H1 (cell line): ENCODE data around the gene C17orf114.
A peak's percentile ranks its signal among the peaks of the same experiment; 100 is the strongest.

Experiments
- CTCF ChIA-PET: fragments of 300-600 bp; sonication (Branson Sonifier 250); formaldehyde crosslinking; loops from one replicate; lab custom pipeline; 2021; ENCODE audit not compliant: partially characterized antibody; lab: Charles Lee
- POLR2A ChIA-PET: fragments of 300-600 bp; sonication (Branson Sonifier 250); formaldehyde crosslinking; loops from one replicate; lab custom pipeline; 2021; ENCODE audit warnings: inconsistent platforms; ENCODE audit not compliant: partially characterized antibody; lab: Charles Lee
- DNase-seq, 2 experiments: peaks; one replicate each; pipeline versions ENCODE4 v3.0.0 to v3.0.0-alpha.2; 2010 to 2022; ENCODE audit warnings: low spot score in 2 of 2, low read depth in 1 of 2, mixed read lengths in 1 of 2
- FAIRE-seq: peaks from 2 replicates; lab custom pipeline; 2011; peaks lifted over from hg19 to GRCh38; lab: Jason Lieb, UNC
- H2AFZ ChIP-seq: 2 replicates; pipeline ENCODE4 v1.8.1; 2012; ENCODE audit warnings: low read length, inconsistent platforms
- H2AK5ac ChIP-seq: 2 replicates; pipeline ENCODE4 v1.6.1; 2013; ENCODE audit warnings: low read depth, low read length
- H2BK120ac ChIP-seq: replicated peaks from 2 replicates; pipeline ENCODE3; 2013; ENCODE audit warnings: low read depth, low read length, inconsistent platforms
- H2BK12ac ChIP-seq: 2 replicates; pipeline ENCODE4 v1.6.1; 2013; ENCODE audit warnings: low read depth, low read length
- H2BK15ac ChIP-seq: 2 replicates; pipeline ENCODE4 v1.6.1; 2013; ENCODE audit warnings: low read length
- H2BK20ac ChIP-seq: 2 replicates; pipeline ENCODE4 v1.6.1; 2013; ENCODE audit warnings: low read length
- H2BK5ac ChIP-seq: 2 replicates; pipeline ENCODE4 v1.6.1; 2013; ENCODE audit warnings: low read depth, low read length
- H3K14ac ChIP-seq: 2 replicates; pipeline ENCODE4 v1.6.1; 2013; ENCODE audit warnings: inconsistent platforms; ENCODE audit not compliant: insufficient read length
- H3K18ac ChIP-seq: 2 replicates; pipeline ENCODE4 v1.6.1; 2013; ENCODE audit warnings: low read length; ENCODE audit errors: extremely low read depth
- H3K23ac ChIP-seq: 2 replicates; pipeline ENCODE4 v1.6.1; 2013; ENCODE audit warnings: inconsistent platforms; ENCODE audit not compliant: insufficient read length
- H3K23me2 ChIP-seq: 2 replicates; pipeline ENCODE4 v1.6.1; 2013; ENCODE audit warnings: low read depth, low read length
- H3K27ac ChIP-seq: 2 replicates; pipeline ENCODE4 v1.6.1; 2011; ENCODE audit warnings: low read depth, low read length, inconsistent platforms
- H3K27me3 ChIP-seq, 4 experiments: replicated peaks in 1 of 4; 1 replicate in 1 of 4; 2 replicates in 3 of 4; pipeline versions ENCODE4 v1.6.1 to v1.8.1; 2011 to 2013; ENCODE audit warnings: low read length in 3 of 4, mild to moderate bottlenecking in 3 of 4, inconsistent platforms in 2 of 4, mixed read lengths in 2 of 4, moderate library complexity in 1 of 4; ENCODE audit not compliant: control insufficient read depth in 3 of 4, insufficient read depth in 3 of 4; ENCODE audit errors: extremely low read depth in 1 of 4
- H3K36me3 ChIP-seq, 4 experiments: 2 replicates each; pipeline versions ENCODE4 v1.6.1 to v1.8.1; 2011 to 2013; ENCODE audit warnings: mild to moderate bottlenecking in 4 of 4, low read length in 3 of 4, moderate library complexity in 2 of 4, control low read depth in 1 of 4, inconsistent platforms in 1 of 4; ENCODE audit not compliant: insufficient read depth in 4 of 4, control insufficient read depth in 2 of 4
- H3K4ac ChIP-seq: replicated peaks from 2 replicates; pipeline ENCODE3; 2013; ENCODE audit warnings: low read length, low read depth, mixed read lengths, inconsistent platforms; ENCODE audit not compliant: insufficient read length
- H3K4me1 ChIP-seq, 4 experiments: replicated peaks in 1 of 4; 1 replicate in 1 of 4; 2 replicates in 3 of 4; pipeline versions ENCODE4 v1.6.1 to v1.8.1; 2011 to 2013; ENCODE audit warnings: low read length in 3 of 4, inconsistent platforms in 2 of 4, mixed read lengths in 1 of 4; ENCODE audit not compliant: insufficient read depth in 4 of 4, control insufficient read depth in 3 of 4
- H3K4me2 ChIP-seq, 2 experiments: 2 replicates each; pipeline versions ENCODE4 v1.6.1 to v1.8.1; 2011 to 2013; ENCODE audit warnings: low read depth in 2 of 2, low read length in 2 of 2, control low read depth in 1 of 2, inconsistent platforms in 1 of 2, mild to moderate bottlenecking in 1 of 2; ENCODE audit not compliant: insufficient read depth in 1 of 2
- H3K4me3 ChIP-seq, 4 experiments: fragments of 200-600, 300-600 bp in 1 of 4; sonication (generic), shearing (Covaris generic), sonication (Bioruptor Twin) in 1 of 4; 2 replicates each; pipeline versions ENCODE4 v1.5.1 to v1.8.1; 2011 to 2016; ENCODE audit warnings: low read length in 4 of 4, low read depth in 3 of 4, control low read depth in 2 of 4, inconsistent platforms in 2 of 4, mild to moderate bottlenecking in 2 of 4, mixed read lengths in 1 of 4, moderate library complexity in 1 of 4; ENCODE audit not compliant: insufficient read depth in 2 of 4; ENCODE audit errors: extremely low read depth in 1 of 4
- H3K56ac ChIP-seq: replicated peaks from 2 replicates; pipeline ENCODE3; 2013; ENCODE audit warnings: low read depth, mild to moderate bottlenecking, mixed read lengths, low read length, inconsistent platforms; ENCODE audit not compliant: insufficient read length
- H3K79me1 ChIP-seq: 2 replicates; pipeline ENCODE4 v1.6.1; 2013; ENCODE audit warnings: low read depth, low read length, control low read depth
- H3K79me2 ChIP-seq, 2 experiments: 2 replicates each; pipeline versions ENCODE4 v1.6.1 to v1.8.1; 2012 to 2013; ENCODE audit warnings: low read length in 2 of 2, mild to moderate bottlenecking in 2 of 2, inconsistent platforms in 1 of 2; ENCODE audit not compliant: insufficient read depth in 2 of 2, control insufficient read depth in 1 of 2
- H3K9ac ChIP-seq, 4 experiments: replicated peaks in 1 of 4; 1 replicate in 1 of 4; 2 replicates in 3 of 4; pipeline versions ENCODE4 v1.6.1 to v1.8.1; 2011 to 2013; ENCODE audit warnings: low read depth in 3 of 4, low read length in 3 of 4, control low read depth in 2 of 4, mild to moderate bottlenecking in 2 of 4, moderate library complexity in 2 of 4, inconsistent platforms in 1 of 4; ENCODE audit errors: extremely low read depth in 1 of 4
- H3K9me3 ChIP-seq, 2 experiments: 2 replicates each; pipeline versions ENCODE4 v1.6.1 to v1.8.1; 2012 to 2013; ENCODE audit warnings: mild to moderate bottlenecking in 2 of 2, moderate library complexity in 2 of 2, control low read depth in 1 of 2, inconsistent platforms in 1 of 2, low read depth in 1 of 2, low read length in 1 of 2, mixed read lengths in 1 of 2; ENCODE audit not compliant: insufficient read depth in 2 of 2
- H4K20me1 ChIP-seq, 2 experiments: replicated peaks in 1 of 2; 2 replicates each; pipeline versions ENCODE3 to v1.8.1; 2011 to 2013; ENCODE audit warnings: inconsistent platforms in 2 of 2, low read length in 2 of 2, mild to moderate bottlenecking in 1 of 2; ENCODE audit not compliant: insufficient read depth in 2 of 2, control insufficient read depth in 1 of 2
- H4K5ac ChIP-seq: 2 replicates; pipeline ENCODE4 v1.6.1; 2013; ENCODE audit warnings: low read length, low read depth, mixed read lengths, inconsistent platforms; ENCODE audit not compliant: insufficient read length
- H4K8ac ChIP-seq: 2 replicates; pipeline ENCODE4 v1.8.0; 2013; ENCODE audit warnings: mild to moderate bottlenecking, moderate library complexity, low read length, inconsistent platforms; ENCODE audit not compliant: insufficient read depth; ENCODE audit errors: extremely low read depth
- H4K91ac ChIP-seq: replicated peaks from 2 replicates; pipeline ENCODE3; 2013; ENCODE audit warnings: low read length, mixed read lengths, inconsistent platforms; ENCODE audit not compliant: insufficient read length
- CTCF ChIP-seq, 3 experiments: IDR thresholded peaks; 1 replicate in 2 of 3; 2 replicates in 1 of 3; pipeline versions ENCODE4 v1.5.1 to v1.6.1; 2011; ENCODE audit warnings: low read length in 3 of 3, mild to moderate bottlenecking in 3 of 3, inconsistent platforms in 2 of 3, low read depth in 1 of 3, moderate library complexity in 1 of 3; ENCODE audit not compliant: insufficient read depth in 1 of 3; ENCODE audit errors: control extremely low read depth in 1 of 3
- EGR1 ChIP-seq: IDR thresholded peaks from 2 replicates; pipeline ENCODE4 v1.6.1; 2011; ENCODE audit warnings: low read depth, low read length, borderline replicate concordance
- GTF2F1 ChIP-seq: IDR thresholded peaks from 2 replicates; pipeline ENCODE4 v1.6.1; 2012; ENCODE audit warnings: low read depth, low read length, improper control_type of control experiment, borderline replicate concordance
- HDAC6 ChIP-seq: IDR thresholded peaks from one replicate; pipeline ENCODE4 v1.7.1; 2012; ENCODE audit warnings: low read depth, mild to moderate bottlenecking, inconsistent platforms, low read length, moderate library complexity
- JUN ChIP-seq: IDR thresholded peaks from 2 replicates; pipeline ENCODE4 v1.6.1; 2011; ENCODE audit warnings: low read depth, mild to moderate bottlenecking, improper control_type of control experiment, low read length
- RAD21 ChIP-seq, 2 experiments: IDR thresholded peaks in 1 of 2; conservative IDR thresholded peaks in 1 of 2; 2 replicates each; pipeline ENCODE4 v1.6.1; 2011; ENCODE audit warnings: low read depth in 2 of 2, low read length in 2 of 2, improper control_type of control experiment in 1 of 2, inconsistent platforms in 1 of 2, mild to moderate bottlenecking in 1 of 2, moderate library complexity in 1 of 2
- SIN3A ChIP-seq, 2 experiments: IDR thresholded peaks in 1 of 2; conservative IDR thresholded peaks in 1 of 2; 2 replicates each; pipeline ENCODE4 v1.6.1; 2011 to 2012; ENCODE audit warnings: low read length in 2 of 2, improper control_type of control experiment in 1 of 2, low read depth in 1 of 2, mild to moderate bottlenecking in 1 of 2
- SP1 ChIP-seq: IDR thresholded peaks from 2 replicates; pipeline ENCODE4 v1.6.1; 2011; ENCODE audit warnings: low read depth, low read length
- SP4 ChIP-seq: IDR thresholded peaks from 2 replicates; pipeline ENCODE4 v1.6.1; 2012; ENCODE audit warnings: low read length, inconsistent platforms
- TEAD4 ChIP-seq: IDR thresholded peaks from 2 replicates; pipeline ENCODE4 v1.6.1; 2012; ENCODE audit warnings: low read depth, low read length, inconsistent platforms, mixed read lengths
- WGBS, 2 experiments: shearing (Covaris generic) in 1 of 2; methylation state at CpG; one replicate each; pipeline versions ENCODE4 v1.1.6 to v1.1.7; 2013 to 2015; ENCODE audit warnings: low lambda C conversion rate in 2 of 2, mixed read lengths in 2 of 2, inconsistent platforms in 1 of 2, low coverage in 1 of 2, missing lambda C conversion rate in 1 of 2; ENCODE audit not compliant: insufficient replicate concordance in 2 of 2, insufficient coverage in 1 of 2, insufficient read length in 1 of 2; ENCODE audit errors: extremely low coverage in 1 of 2, missing lambda C conversion rate in 1 of 2; 5-methylcytosine and 5-hydroxymethylcytosine counted together
- TF ChIP-seq, protein P1 (sequence below): IDR thresholded peaks from 2 replicates; pipeline ENCODE4 v1.6.1; 2011; ENCODE audit warnings: low read length, improper control_type of control experiment

Gene C17orf114

GRCh38 chr17:4768298-4768697 lies 33.8 kb downstream of the C17orf114 start:
- Histone ChIP-seq H3K4ac (no peak overlapping the region), H2BK120ac (no peak overlapping the region), H3K27ac (no peak overlapping the region), H3K4me2 (no peak overlapping the region), H2BK12ac (no peak overlapping the region), H3K18ac (no peak overlapping the region), H2BK5ac (no peak overlapping the region), H3K56ac (no peak overlapping the region), H3K23me2 (no peaks in the 10 kb centered on the region; the same call in 1 of the 2 replicates), H4K5ac (no peak overlapping the region), H4K91ac (no peak overlapping the region), H2AK5ac (no peak overlapping the region), H3K9ac (peak overlapping the region in 1 of 4 experiments; percentile 56; a peak in 1 of 7 replicates), H4K8ac (no peak overlapping the region; the same call in 1 of the 2 replicates), H3K79me2 (no peaks in the 10 kb centered on the region), H3K4me3 (no peak overlapping the region), H3K23ac (no peak overlapping the region), H2AFZ (no peak overlapping the region), H3K36me3 (no peaks in the 10 kb centered on the region), H3K9me3 (no peaks in the 10 kb centered on the region), H4K20me1 (no peaks in the 10 kb centered on the region), H3K27me3 (no peaks in the 10 kb centered on the region), H3K4me1 (no peaks in the 10 kb centered on the region), H2BK20ac (no peak overlapping the region), H3K79me1 (no peaks in the 10 kb centered on the region; the same call in 1 of the 2 replicates), H2BK15ac (no peak overlapping the region), H3K14ac (no peak overlapping the region)
- ChIA-PET CTCF (interaction anchor here (0.6 to 1.5 kb wide), 2 partner anchors 11 to 572 kb away, joined by 3 to 5 read pairs; no protein-coding TSS in a partner anchor), POLR2A (no interaction called here)
- WGBS, 2 experiments = 88% methylated on average over 6 of the region's 6 CpGs; no CpG with 5 or more reads in 1 of the 2 experiments
- DNase-seq (no peak), FAIRE-seq (no peak)
- TF ChIP-seq CTCF (IDR thresholded peaks at IDR 0.05; ENCODE audit: control extremely low read depth in 1 of 3, insufficient read depth in 1 of 3, low read depth in 1 of 3, low read length in 3 of 3) (no peak), HDAC6 (no peak), RAD21 (IDR thresholded peaks at IDR 0.05 in 1 of 2, conservative IDR thresholded peaks at IDR 0.05 in 1 of 2; ENCODE audit: low read depth in 2 of 2, low read length in 2 of 2) (no peak), EGR1 (no peak), TEAD4 (no peak), SP1 (no peak), GTF2F1 (no peak), SIN3A (conservative IDR thresholded peaks at IDR 0.05 in 1 of 2, IDR thresholded peaks at IDR 0.05 in 1 of 2; ENCODE audit: low read depth in 1 of 2, low read length in 2 of 2) (no peak), SP4 (no peak), JUN (no peak)
- TF ChIP-seq, protein P1, sequence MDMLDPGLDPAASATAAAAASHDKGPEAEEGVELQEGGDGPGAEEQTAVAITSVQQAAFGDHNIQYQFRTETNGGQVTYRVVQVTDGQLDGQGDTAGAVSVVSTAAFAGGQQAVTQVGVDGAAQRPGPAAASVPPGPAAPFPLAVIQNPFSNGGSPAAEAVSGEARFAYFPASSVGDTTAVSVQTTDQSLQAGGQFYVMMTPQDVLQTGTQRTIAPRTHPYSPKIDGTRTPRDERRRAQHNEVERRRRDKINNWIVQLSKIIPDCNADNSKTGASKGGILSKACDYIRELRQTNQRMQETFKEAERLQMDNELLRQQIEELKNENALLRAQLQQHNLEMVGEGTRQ = no peak
